Stimulated activated CD8-positive, alpha-beta memory T cell treated with anti-CD3 and anti-CD28 coated beads, Interleukin-7, amount 100 ng/mL, for 48 hours (primary cell): Measurements from ENCODE around the gene MVB12B.

Experiments used
- DNase-seq, 2 donors: peaks; one replicate each; pipeline ENCODE4 v3.0.0-alpha.2; 2020; ENCODE audit warnings: low read depth in 1 of 2; ENCODE audit errors: extremely low read depth in 1 of 2

Gene MVB12B

GRCh38 chr9:126401581-126401980 lies 75.0 kb downstream of the MVB12B start:
- no peak for DNase-seq

GRCh38 chr9:126403397-126403796 lies 76.8 kb downstream of the MVB12B start:
- no peak for DNase-seq

DNA sequence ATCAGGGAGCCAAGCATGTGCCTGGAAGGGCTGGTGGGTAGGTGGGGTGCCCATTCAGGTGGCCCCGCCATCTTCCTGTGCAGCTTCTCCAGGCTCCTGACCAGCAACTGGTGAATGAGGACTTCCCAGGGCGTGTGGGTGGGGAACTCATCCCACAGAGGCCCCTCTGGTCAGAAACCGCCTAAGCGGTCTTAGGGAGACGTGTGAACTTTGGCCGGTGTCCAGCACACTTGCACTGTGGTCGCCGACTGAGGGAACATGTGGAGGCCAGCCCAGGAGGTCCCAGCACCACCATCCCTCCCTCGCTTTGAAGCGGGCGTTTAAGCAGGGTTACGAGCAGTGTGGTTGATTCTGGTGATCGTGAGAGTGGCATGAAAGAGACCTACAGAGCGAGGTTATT lies 77.8 kb downstream of the MVB12B start:
- no peak for DNase-seq

GRCh38 chr9:126406075-126406667 lies 79.5 kb downstream of the MVB12B start:
- no peak for DNase-seq

DNA sequence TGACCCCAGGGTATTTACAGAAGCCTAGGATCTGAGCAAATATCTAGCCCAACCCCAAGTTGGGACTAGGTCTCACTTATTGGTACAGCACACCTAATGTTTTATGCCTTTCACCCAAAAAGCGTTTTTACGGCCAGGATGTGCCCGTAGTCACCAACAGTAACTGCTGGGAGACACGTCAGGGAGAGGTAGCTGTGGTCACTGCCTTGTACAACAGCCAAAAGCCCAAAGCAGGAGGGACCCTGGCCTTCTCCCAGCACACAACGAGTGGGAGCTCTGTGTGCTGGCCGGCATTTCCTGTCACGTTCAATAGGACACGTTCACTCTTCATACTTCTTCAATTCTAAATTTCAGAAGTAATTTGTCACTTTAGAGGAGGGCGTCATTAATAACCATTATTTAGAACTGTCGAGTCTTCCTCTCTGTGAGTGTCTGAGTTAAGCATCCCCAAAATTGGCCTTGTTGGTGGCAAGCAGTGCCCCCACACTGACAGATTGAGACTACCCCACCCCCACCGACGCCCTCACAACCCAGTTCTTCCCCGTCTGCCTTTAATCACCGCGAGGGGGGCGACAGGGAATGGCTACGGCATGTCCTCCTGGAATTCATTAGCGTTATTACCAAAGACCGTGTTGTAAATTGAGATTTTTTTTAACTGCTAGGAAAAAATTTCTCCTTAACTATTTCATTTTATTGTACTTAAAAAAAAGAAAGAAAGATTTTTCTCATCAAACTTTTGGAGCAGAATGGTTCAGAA lies 80.7 kb downstream of the MVB12B start:
- no peak for DNase-seq

DNA sequence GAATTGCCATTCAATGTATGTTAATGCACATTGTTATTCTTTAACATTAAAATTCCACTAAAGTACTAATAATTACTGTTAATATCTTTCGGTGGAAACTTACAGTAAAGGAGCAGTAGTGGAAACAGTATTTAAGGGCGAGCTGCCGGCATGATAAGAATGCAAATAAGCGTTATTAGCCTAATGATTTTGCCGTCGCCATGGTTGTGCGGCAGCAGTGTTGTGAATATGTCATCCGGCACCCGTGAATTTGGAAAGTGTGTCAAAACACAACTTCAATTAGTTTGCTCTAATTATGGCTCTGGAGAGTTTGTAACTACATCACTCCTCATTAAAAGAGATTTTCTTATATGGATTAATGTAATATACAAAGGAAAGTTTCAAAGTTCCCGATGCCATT lies 81.4 kb downstream of the MVB12B start:
- DNase-seq: no peak

DNA sequence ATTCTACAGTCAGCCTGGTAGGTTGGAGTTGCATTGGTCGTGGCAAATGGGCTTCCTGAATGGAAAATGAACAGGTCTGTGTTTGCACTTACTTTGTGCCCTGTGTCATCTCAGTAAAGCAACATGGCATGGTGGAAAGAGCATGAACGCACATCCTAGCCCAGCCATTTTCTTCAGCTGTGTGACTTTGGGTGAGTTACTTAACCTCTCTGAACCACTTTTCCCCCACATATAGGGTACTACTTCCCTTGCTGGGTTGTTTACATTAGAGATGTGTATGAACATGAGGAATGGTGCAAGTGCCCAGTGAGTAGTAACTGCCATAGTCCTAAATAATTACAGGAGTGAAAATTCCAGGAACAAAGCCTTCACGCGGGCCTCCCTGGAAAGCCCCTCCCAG lies 83.6 kb downstream of the MVB12B start:
- no peak for DNase-seq

DNA sequence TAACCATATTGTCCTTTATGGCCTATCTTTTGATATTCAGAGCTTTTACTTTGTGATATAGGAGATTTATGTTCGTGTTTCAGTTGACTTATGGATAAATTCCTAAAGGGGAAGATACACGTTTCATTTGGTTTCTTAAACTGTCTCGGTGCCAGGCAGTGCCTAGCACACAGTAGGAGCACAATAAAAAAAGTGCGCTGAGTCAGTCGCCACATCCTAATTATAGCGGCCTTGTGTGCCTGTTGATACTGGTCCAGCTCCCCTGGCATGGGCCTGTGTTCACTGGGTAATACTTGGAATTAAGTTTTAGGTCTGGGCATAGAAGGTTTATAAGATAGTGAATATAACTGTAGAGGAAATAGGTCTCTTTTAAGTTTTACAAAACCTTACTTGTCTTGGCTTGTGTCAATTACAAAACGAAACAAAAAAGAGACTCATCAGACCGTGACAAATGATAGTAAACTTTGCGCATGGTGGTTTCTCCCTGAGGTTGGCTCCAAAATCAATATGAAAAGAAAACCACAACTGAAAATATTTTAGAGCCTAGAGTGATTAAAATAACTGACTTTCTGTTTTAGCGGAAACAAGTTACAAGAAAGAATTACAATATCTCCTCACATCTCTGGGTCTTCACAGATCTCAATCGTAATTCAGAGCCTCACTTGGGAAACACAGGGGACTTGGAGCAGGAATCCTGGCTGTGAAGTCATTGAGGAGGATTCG lies 84.8 kb downstream of the MVB12B start:
- no peak for DNase-seq

DNA sequence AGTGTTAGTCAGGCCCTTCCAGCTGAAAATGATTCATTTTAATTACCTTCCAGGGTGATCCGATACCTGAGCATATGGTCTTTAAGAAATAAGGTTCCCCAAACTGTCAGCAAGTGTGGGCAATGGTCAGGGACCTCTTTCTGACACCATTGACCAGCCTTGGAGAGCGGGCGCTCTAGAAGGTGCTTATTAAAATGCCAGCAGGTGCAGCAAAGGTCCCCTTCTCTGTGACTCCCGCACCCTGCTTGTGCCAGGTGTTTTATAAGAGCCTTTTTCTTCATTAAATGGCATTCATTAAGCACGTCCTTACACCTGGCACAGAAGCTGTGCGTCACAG lies 85.3 kb downstream of the MVB12B start:
- DNase-seq: no peak

- no peak for DNase-seq
Observed at GRCh38 chr9:126412905-126413304, 86.3 kb downstream of the MVB12B start.

GRCh38 chr9:126413391-126414068 lies 86.9 kb downstream of the MVB12B start:
- no peak for DNase-seq

DNA sequence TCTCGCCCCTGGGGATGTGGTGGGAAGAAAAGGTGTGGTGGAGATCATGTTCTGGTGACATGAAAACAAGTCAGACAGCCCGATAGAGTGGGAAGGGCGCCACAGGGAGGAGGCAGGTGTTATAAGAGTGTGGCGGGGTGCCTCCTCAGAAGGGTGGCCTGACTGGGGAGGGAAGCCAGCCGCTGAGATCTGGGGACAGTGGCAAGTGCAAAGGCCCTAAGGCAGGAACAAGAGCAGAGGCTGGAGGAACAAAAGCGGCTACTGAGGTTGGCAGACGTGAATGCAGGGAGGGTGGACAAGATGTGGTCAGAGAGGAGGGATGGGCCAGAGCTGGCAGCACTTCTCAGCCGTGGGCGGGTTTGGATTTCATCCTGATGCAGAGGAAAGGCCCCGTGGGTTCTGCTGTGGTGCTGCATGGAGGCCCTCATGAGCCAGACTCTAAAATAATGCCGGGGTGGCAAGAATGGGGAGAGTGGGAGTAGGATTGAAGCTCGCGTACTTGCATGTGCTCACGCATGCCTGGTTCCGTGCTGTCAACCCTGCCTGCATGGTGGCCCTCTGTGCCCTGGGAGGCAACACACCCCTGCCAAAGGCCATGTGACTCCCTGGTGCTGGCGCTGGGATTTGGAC lies 89.2 kb downstream of the MVB12B start:
- DNase-seq: no peak

DNA sequence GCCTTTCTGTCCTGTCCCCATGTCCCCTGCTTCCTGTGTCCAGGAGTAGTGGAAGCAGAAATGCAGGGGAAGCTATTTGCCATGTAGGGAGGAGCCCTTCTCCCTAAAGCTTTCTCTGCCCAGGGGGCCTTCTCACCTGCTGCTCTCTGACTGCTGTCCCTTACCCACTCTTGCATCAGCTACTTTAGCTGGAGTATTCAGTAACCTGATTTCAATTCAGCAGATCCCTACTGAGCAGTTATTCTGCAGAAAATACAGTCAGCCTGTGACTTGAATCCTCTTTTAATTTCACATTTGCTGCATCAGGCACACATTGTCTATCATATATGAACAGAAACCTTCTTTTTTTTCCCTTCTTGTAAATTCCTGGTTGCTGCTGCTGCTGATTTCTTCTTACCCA lies 90.4 kb downstream of the MVB12B start:
- no peak for DNase-seq

GRCh38 chr9:126417684-126418083 lies 91.1 kb downstream of the MVB12B start:
- DNase-seq: no peak

DNA sequence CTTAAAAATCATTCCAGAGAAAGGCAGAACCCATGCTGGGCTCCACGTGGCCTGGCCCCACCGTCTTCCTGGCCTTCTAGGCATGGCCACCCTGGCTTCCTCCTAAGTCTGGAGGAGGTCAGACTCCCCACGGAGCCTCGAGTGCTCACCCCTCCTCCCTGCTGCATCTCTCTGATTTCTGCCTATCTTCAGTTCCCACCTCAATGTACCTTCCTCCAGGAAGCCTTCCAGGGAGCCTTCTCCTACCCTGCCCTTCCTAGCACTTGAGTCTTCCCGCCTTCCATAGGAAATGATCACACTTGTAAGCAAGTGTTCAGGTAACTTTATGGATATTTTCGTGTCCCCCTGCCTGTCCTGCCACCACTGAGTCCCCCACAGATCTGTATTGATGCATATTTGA lies 92.0 kb downstream of the MVB12B start:
- DNase-seq: no peak

- DNase-seq: no peak
Observed at GRCh38 chr9:126419475-126419874, 92.8 kb downstream of the MVB12B start.

GRCh38 chr9:126420135-126420534 lies 93.5 kb downstream of the MVB12B start:
- no peak for DNase-seq

DNA sequence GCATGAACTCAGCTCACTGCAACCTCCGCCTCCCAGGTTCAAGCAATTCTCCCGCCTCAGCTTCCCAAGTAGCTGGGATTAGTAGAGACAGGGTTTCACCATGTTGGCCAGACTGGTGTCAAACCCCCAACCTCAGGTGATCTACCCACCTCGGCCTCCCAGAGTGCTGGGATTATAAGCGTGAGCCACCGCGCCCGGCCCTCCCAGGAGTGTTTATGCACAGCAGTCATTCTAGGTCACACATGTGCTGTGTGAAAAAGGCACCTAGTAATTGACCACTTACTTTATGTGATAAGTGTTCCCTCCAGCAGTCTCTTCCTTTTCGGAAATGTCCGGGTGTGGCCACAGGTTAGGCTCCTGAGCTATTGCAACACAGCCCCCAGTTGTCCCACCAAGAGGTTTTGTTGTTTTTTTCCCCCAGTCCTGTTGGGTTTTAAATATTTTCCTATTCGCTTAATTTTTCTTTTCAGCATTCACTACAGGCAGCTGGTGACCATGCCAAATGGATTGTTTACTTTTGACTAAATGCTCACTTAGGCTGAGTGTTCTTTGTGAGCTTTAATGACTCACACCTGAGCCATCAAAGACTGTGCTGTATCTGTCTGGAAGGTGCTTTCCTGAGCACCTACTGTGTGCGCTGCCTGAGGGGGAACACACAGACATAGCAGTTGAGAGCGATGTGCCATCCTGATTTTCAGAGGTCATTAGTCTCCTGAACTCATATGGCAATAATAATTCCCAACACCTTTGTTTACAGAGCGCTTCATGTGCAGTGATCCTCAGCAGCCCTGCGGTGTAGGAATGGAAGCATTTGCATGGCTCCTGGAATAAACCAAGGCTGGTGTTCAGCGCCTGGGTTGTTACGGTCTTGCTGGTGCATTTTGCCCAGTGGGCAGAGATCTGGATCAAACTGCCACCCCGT lies 94.3 kb downstream of the MVB12B start:
- no peak for DNase-seq

GRCh38 chr9:126421567-126422428 lies 95.2 kb downstream of the MVB12B start:
- no peak for DNase-seq
